GM19328 (cell line): ENCODE measurements around the gene RHOXF2.
A peak's percentile ranks its signal among the peaks of the same experiment; 100 is the strongest.
"Not testable (repeated sequence)": the region's sequence is repeated elsewhere in the genome, so short reads cannot be mapped to it uniquely, and the experiment has no call there.

Experiments used
- ATAC-seq: cut with Tn5 transposase; IDR thresholded peaks from one replicate; pipeline ENCODE4 v1.9.1; 2021; ENCODE audit warnings: mild to moderate bottlenecking, moderate library complexity; ENCODE audit not compliant: unreplicated experiment

The RHOXF2 gene

DNA sequence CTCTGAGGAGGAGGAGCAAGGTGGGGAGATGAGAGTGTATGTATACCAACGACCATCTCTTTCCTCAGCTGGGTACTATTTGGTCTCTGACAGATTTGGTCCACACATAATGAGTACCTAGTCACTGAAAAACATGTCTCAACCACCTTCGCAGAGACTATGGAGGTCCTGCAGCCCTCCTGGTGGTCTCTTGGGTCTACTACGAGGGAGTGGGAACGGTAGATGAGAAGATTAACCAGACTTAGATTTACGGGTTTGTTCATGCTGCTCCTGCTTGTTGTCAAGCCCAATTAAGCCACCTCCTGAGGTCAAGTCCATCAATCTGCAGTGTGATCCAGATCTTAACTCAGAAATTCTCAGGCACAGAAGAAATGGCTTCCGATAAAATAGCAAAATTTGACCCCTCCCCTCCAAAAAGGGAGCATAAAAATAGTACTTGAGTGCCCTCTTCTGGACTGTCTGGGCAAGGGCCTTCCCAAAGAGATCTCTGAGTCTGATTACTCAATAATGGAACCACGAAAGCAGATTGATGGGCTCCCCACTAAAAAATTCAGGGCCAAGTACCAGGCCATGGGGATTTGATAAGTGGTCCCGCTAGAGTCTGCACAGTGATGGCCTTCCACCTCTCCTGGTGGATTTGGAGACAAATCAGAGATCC, 38.3 kb downstream of the RHOXF2 start:
- not testable (repeated sequence) for ATAC-seq

GRCh38 chrX:120200851-120201250, 42.4 kb downstream of the RHOXF2 start:
- no peak for ATAC-seq

DNA sequence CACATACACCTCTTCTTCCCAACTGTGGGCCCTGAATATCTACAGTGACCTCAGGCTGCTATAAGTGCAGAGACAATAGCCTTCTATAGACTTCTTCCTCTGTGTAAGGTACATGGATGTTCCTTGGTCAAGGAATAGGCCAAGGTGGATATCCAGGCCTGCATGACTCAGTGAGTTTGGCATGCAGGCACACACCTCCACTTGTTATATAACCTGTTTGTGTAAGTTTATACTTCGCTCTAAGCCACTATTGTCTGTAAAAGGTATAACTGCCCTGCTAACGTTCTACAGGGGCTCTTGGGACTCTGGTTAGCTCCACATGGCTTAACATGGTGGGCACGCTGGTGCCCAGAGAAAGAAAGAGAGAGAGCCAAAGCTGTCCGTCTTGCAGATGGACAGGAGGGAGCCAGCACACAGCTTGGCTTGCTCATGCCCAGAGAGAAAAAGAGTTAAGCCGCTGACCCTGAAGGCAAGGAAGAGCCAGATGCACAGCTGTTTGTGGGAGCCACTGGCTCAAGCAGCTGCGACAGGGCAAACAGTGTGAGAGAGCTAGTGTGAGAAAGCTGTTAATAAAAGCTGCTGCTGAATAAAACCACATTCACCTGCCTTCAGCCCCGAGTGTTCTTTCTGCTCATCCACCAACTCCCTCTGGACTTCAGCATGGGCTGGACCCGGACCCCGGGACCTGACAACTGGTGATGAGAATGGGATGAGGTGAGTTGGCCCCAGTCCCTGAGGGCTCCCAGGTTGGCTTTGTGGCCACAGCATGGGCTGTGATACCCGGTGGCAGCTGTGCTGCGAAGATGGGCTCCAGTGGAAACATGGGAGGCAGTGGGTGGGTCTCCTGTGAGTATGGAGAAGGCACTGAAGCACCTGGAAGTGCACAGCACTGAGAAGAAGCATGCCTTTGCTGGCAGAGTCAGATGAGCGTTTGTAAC, 47.7 kb downstream of the RHOXF2 start:
- no peak for ATAC-seq

DNA sequence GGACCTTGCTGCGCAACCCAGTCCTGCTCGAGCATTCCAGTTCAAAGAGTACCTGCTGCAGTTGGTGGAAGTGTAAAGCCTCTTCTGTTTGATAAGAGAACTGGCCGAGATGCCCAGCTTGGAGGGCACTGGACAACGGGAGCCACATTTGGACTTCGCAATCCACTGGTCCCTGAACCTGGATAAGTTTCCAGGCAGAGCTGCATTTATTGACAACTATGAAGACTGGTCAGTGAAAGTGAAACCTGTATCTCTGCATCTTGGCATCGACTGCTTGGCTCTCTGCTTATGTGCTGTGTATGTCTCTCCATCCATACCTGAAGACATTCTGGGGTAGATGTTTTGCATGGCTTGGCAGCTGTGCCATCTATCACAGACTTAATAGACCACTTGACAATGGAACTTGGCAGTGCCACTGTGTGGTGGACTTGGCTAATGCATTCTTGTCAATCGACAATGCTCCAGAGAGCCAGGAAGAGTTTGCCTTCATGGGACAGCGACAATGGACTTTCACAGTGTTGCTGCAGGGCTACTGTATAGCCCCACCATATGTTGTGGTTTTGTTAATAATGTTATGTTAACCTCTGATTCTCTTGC, 48.7 kb downstream of the RHOXF2 start:
- ATAC-seq = no peak

DNA sequence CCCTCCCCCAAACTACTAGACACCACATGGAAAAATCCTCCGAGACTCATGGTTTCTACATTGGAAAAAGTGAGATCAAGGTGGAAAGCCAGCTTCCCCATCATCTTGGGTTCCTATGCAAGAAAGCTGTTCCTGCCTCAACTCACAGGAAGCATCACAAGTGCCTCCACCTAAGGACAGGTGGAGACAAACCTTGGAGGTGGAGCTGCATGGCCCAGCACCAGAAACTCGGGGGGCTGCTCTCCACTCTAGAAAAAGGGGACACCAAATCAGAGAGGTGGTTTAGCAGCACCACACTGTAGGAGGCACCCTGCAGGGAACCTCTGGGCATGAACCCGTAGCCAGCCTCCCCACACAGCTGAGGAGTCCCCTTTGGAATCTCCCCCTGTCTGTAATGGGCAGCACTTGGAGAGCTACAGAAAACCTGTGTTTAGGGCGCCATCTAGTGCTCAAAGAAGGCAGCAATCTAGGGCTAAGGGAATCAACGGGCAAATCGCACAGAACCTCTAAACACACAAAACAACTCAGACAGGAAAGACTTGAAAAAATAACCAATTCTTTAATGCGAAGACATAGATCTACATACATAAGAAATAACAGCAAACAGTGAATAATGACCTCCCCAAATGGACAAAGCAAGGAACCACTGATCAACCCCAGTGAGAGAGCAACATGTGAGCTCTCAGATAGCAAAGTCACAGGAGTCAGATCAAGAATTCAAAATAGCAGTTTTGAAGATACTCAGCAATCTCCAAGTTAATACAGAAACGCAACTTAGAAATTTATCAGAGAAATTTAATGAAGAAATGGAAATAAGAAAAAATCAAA, 55.2 kb downstream of the RHOXF2 start:
- peak; percentile 77 for ATAC-seq
